OCI-LY1 (cell line): Measurements from ENCODE around the gene PNMA6A.
"Not testable (repeated sequence)": the region's sequence is repeated elsewhere in the genome, so short reads cannot be mapped to it uniquely, and the experiment has no call there.

ENCODE experiments used
- H2AFZ ChIP-seq: fragments of 200-600 bp; sonication (generic), shearing (Covaris generic); 2 replicates; pipeline ENCODE4 v1.6.0; 2014; ENCODE audit warnings: antibody characterized with exemption, mild to moderate bottlenecking, low read length
- H3F3A ChIP-seq: fragments of 200-600 bp; sonication (generic), shearing (Covaris generic); 2 replicates; pipeline ENCODE4 v1.6.0; 2014; ENCODE audit warnings: mild to moderate bottlenecking, antibody characterized with exemption, low read length, moderate library complexity; ENCODE audit not compliant: insufficient read depth
- H3K27ac ChIP-seq: fragments of 200-600 bp; sonication (generic); 2 replicates; pipeline ENCODE4 v1.5.1; 2014; ENCODE audit warnings: low read length, mixed run types, mild to moderate bottlenecking, low read depth; ENCODE audit not compliant: poor library complexity, severe bottlenecking
- H3K27me3 ChIP-seq: fragments of 200-600 bp; sonication (generic); 2 replicates; pipeline ENCODE4 v1.6.0; 2014; ENCODE audit warnings: antibody characterized with exemption, mild to moderate bottlenecking, low read length, moderate library complexity; ENCODE audit not compliant: insufficient read depth
- H3K36me3 ChIP-seq: fragments of 200-600 bp; sonication (generic); 2 replicates; pipeline ENCODE4 v1.6.1; 2014; ENCODE audit warnings: mild to moderate bottlenecking, antibody characterized with exemption, low read length, moderate library complexity, mixed read lengths; ENCODE audit not compliant: insufficient read depth
- H3K4me1 ChIP-seq: fragments of 200-600 bp; sonication (generic); 2 replicates; pipeline ENCODE4 v1.5.1; 2014; ENCODE audit warnings: mild to moderate bottlenecking, low read length, moderate library complexity; ENCODE audit not compliant: insufficient read depth, severe bottlenecking
- H3K4me2 ChIP-seq: fragments of 200-600 bp; sonication (generic), shearing (Covaris generic); 2 replicates; pipeline ENCODE4 v1.6.1; 2014; ENCODE audit warnings: low read length
- H3K4me3 ChIP-seq: fragments of 200-600 bp; sonication (generic); 2 replicates; pipeline ENCODE4 v1.5.1; 2014; ENCODE audit warnings: low read length, low read depth, mild to moderate bottlenecking, mixed read lengths; ENCODE audit not compliant: poor library complexity, severe bottlenecking
- H3K79me2 ChIP-seq: fragments of 200-600 bp; shearing (Covaris generic); 2 replicates; pipeline ENCODE4 v1.6.1; 2016; ENCODE audit warnings: mixed run types, low read length, mixed read lengths; ENCODE audit not compliant: insufficient read depth
- H3K9ac ChIP-seq: fragments of 200-600 bp; sonication (generic), shearing (Covaris generic); 2 replicates; pipeline ENCODE4 v1.6.1; 2014; ENCODE audit warnings: mild to moderate bottlenecking, low read length, mixed read lengths
- H3K9me2 ChIP-seq: fragments of 200-600 bp; sonication (generic), shearing (Covaris generic); 2 replicates; pipeline ENCODE4 v1.6.1; 2014; ENCODE audit warnings: low read depth, mild to moderate bottlenecking, low read length, mixed read lengths
- H3K9me3 ChIP-seq: fragments of 200-600 bp; shearing (Covaris generic); 2 replicates; pipeline ENCODE4 v1.6.1; 2014; ENCODE audit warnings: low read length, mixed read lengths
- H4K20me1 ChIP-seq: fragments of 200-600 bp; sonication (generic), shearing (Covaris generic); 2 replicates; pipeline ENCODE4 v1.6.0; 2016; ENCODE audit warnings: mild to moderate bottlenecking, low read length; ENCODE audit not compliant: insufficient read depth
- CTCF ChIP-seq: fragments of 200-600 bp; sonication (generic), shearing (Covaris generic); IDR thresholded peaks from 2 replicates; pipeline ENCODE4 v1.5.1; 2017; ENCODE audit warnings: mild to moderate bottlenecking, antibody characterized with exemption, low read length, moderate library complexity, mixed read lengths
- EZH2 ChIP-seq: fragments of 200-600 bp; sonication (generic), shearing (Covaris generic); IDR thresholded peaks from 2 replicates; pipeline ENCODE4 v1.8.0; 2017; ENCODE audit warnings: borderline replicate concordance, mixed run types, mild to moderate bottlenecking, antibody characterized with exemption, low read length, moderate library complexity, mixed read lengths

Gene PNMA6A

DNA sequence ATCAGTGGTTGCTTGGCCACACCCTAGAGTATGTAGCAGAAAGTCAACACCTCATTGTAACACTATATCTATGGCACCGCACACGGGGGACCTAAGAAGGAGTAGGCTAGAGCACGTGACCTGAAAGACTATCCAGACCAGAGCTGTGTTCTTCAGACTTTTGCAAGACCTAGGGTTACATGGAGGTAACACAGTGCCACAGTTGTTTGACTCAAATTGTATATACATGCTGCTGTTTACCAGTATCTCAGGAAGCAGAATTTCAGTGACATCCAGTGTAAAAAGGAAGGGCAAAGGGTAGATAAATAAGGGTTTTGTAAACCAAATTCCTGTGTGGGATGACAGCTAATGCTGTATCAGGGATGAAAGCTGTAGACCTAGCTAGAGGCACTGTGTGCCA is 30.2 kb downstream of the PNMA6A start:
- Histone ChIP-seq H3K27me3 (no peaks in the 10 kb centered on the region), H3K9me2 (no peaks in the 10 kb centered on the region), H3K79me2 (no peaks in the 10 kb centered on the region), H3K36me3 (no peaks in the 10 kb centered on the region), H4K20me1 (no peaks in the 10 kb centered on the region), H3K9me3 (no peaks in the 10 kb centered on the region), H3K27ac (no peak overlapping the region), H2AFZ (no peak overlapping the region), H3K9ac (no peak overlapping the region), H3F3A (no peaks in the 10 kb centered on the region), H3K4me2 (no peak overlapping the region), H3K4me1 (no peaks in the 10 kb centered on the region), H3K4me3 (no peak overlapping the region)
- TF ChIP-seq EZH2 = no peak
- TF ChIP-seq CTCF = no peak

DNA sequence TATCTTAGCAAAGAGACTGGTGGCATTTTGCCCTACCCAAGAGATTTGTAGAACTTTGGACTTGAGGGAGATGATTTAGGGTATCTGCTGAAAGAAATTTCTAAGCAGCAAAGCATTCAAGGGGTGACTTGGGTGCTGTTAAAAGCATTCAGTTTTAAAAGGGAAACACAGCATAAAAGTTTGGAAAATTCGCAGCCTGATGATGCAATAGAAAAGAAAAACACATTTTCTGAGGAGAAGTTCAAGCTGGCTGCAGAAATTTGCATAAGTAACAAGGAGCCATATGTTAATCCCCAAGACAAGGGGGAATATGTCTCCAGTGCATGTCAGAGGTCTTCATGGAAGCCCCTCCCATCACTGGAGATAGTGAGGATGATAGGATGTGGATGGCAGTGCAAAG is 32.7 kb downstream of the PNMA6A start:
- H3K9me2 ChIP-seq, H3K27me3 ChIP-seq, H3K9ac ChIP-seq, H3K4me1 ChIP-seq, H3K36me3 ChIP-seq, H3K4me2 ChIP-seq, H4K20me1 ChIP-seq, H2AFZ ChIP-seq, H3K79me2 ChIP-seq, H3F3A ChIP-seq, H3K9me3 ChIP-seq, H3K4me3 ChIP-seq, H3K27ac ChIP-seq: not testable (repeated sequence)

DNA sequence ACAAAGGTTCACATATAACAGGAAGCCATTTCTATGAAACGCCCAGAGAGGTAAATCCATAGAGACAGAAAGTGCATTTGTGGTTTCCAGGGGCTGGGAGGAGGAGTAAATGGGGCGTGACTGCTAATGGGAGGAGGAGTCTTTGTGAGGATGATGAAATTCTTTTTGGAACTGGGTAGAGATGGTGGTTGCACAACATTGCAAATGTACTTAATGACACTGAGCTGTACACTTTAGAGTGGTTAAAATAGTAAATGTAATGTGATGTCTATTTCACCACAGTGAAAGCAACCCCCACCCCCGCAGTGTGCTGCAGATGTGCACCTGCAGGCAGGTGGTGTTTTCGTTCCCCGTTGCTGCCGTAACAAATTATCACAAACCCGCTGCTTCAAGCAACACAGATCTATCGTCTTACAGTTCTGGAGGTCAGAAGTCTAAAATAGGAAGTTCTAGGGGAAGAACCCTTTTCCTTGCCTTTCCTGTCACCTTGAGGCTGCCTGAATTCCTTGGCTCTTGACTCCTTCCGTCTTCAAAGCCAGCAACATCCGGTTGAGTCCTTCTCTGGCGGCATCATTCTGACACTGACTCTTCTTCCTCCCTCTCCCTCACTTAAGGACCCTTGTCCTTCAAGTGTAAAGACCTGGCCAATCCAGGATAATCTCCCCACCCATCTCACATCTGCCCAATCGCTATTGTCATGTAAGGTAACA is 34.0 kb downstream of the PNMA6A start:
- H3K9me3 ChIP-seq, H4K20me1 ChIP-seq, H3K79me2 ChIP-seq, H3K27me3 ChIP-seq, H3K4me1 ChIP-seq, H3K27ac ChIP-seq, H3K9ac ChIP-seq, H3K4me3 ChIP-seq, H3F3A ChIP-seq, H3K4me2 ChIP-seq, H3K9me2 ChIP-seq, H3K36me3 ChIP-seq, H2AFZ ChIP-seq: not testable (repeated sequence)

- H3K9ac ChIP-seq, H3K9me3 ChIP-seq, H3K4me3 ChIP-seq, H2AFZ ChIP-seq, H3K9me2 ChIP-seq, H3F3A ChIP-seq, H4K20me1 ChIP-seq, H3K4me1 ChIP-seq, H3K36me3 ChIP-seq, H3K27ac ChIP-seq, H3K27me3 ChIP-seq, H3K4me2 ChIP-seq, H3K79me2 ChIP-seq: not testable (repeated sequence)
Observed at GRCh38 chrX:153110735-153111134, 38.5 kb downstream of the PNMA6A start.

DNA sequence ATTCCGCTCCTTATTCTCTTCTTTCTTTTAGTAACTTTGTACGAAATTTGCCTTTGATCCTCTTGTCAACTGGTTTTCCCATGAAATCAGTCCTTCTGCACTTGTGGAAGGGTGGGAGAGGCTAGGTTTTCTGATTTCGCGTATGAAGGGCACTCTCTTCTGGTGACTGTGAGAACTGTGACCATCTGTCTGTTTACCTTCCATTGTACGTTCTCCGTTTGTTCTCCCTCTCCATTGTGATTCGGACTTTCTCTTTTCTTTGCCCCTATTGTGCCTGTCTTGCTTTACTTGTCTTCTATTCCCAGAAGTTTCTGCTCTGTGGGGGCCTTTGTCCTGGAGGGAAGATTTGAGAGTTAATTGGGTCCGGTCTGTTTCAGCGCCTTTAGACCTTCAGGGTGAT is 41.6 kb downstream of the PNMA6A start:
- not testable (repeated sequence) for H4K20me1 ChIP-seq, H3K4me2 ChIP-seq, H2AFZ ChIP-seq, H3K36me3 ChIP-seq, H3K9me3 ChIP-seq, H3K27ac ChIP-seq, H3K79me2 ChIP-seq, H3K27me3 ChIP-seq, H3K4me1 ChIP-seq, H3K4me3 ChIP-seq, H3K9ac ChIP-seq, H3K9me2 ChIP-seq, H3F3A ChIP-seq

DNA sequence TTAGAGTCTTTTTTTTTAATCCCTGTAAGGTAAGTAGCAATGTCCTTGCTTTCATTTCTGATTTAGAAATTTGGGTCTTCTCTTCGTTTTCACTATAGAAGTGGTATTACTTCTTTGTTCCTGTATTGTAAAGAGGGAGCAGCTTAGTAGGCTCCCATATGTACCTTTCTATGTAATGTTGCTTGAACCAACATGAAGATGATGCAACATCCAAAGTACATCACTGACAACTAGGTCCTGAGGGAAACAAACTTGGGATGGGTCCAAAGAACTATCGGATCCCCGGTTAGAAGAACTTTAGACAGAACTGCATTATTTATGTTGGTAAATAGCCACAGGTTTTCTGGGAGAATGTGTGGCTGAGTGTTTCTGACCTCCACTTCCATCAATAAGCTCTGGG is 45.5 kb downstream of the PNMA6A start:
- H4K20me1 ChIP-seq, H3K4me1 ChIP-seq, H3F3A ChIP-seq, H3K79me2 ChIP-seq, H3K27ac ChIP-seq, H3K4me3 ChIP-seq, H3K4me2 ChIP-seq, H3K9ac ChIP-seq, H3K27me3 ChIP-seq, H2AFZ ChIP-seq, H3K36me3 ChIP-seq, H3K9me3 ChIP-seq, H3K9me2 ChIP-seq: not testable (repeated sequence)

DNA sequence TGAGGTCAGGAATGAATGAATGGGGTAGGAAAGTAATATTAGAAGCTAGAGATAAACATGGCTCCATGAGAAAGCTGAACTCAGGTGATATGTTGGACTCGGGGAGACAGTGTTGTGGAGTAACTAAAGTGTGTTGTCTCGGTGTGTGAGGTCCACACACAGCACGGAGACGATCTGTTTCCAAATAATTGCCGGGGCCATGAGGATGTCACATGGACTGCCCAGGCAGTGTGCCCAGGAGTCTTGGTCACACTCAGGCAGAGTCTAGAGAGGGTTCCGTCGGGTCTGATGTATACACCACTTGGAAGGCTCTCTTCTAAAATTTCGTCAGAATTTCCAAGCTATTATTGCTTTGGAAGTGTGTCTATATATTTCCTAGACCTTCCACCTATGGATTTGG is 48.0 kb downstream of the PNMA6A start:
- not testable (repeated sequence) for H3F3A ChIP-seq, H4K20me1 ChIP-seq, H3K9ac ChIP-seq, H3K79me2 ChIP-seq, H3K27ac ChIP-seq, H3K36me3 ChIP-seq, H3K4me3 ChIP-seq, H3K9me2 ChIP-seq, H3K4me1 ChIP-seq, H3K9me3 ChIP-seq, H3K4me2 ChIP-seq, H3K27me3 ChIP-seq, H2AFZ ChIP-seq
